Peyer's patch (tissue), 4 donors: ENCODE measurements around the gene SRSF1. TPM values are rescaled to one million over a fixed set of nuclear protein-coding genes. Genes with fewer than 3 reads are reported as not detected.
"Not testable (repeated sequence)": the region's sequence is repeated elsewhere in the genome, so short reads cannot be mapped to it uniquely, and the experiment has no call there.

Experiments used
- DNase-seq, 3 donors: peaks; one replicate each; pipeline ENCODE4 v3.0.0-alpha.2; 2017 to 2019
- H3K27ac ChIP-seq, 4 donors: fragments of 200-600 bp; sonication (generic); one replicate each; pipeline ENCODE4 v1.5.1; 2016 to 2019
- H3K27me3 ChIP-seq, 2 donors: fragments of 200-600 bp; sonication (generic); one replicate each; pipeline ENCODE4 v1.5.1; 2019
- H3K36me3 ChIP-seq, 3 donors: fragments of 200-600 bp; sonication (generic); one replicate each; pipeline ENCODE4 v1.5.1; 2016 to 2019
- H3K4me1 ChIP-seq, 4 donors: fragments of 200-600 bp; sonication (generic); one replicate each; pipeline ENCODE4 v1.5.1; 2016 to 2019
- H3K4me3 ChIP-seq, 4 donors: fragments of 200-600 bp; sonication (generic); 1 replicate in 3 of 4; 2 replicates in 1 of 4; pipeline ENCODE4 v1.5.1; 2016 to 2019; ENCODE audit warnings: mild to moderate bottlenecking in 1 of 4
- H3K9me3 ChIP-seq, 4 donors: fragments of 200-600 bp; sonication (generic); one replicate each; pipeline ENCODE4 v1.5.1; 2016 to 2019; ENCODE audit warnings: mild to moderate bottlenecking in 1 of 4
- CTCF ChIP-seq, 6 experiments: fragments of 450-650 bp in 4 of 6; fragments of 200-600 bp in 2 of 6; sonication (generic) in 1 of 6; IDR thresholded peaks; one replicate each; pipeline ENCODE4 v1.5.1; 2017 to 2019; ENCODE audit warnings: antibody characterized with exemption in 6 of 6, mild to moderate bottlenecking in 3 of 6, moderate library complexity in 1 of 6
- POLR2A ChIP-seq, 2 donors: fragments of 450-650 bp; IDR thresholded peaks; one replicate each; pipeline ENCODE4 v1.5.1; 2017; ENCODE audit warnings: antibody characterized with exemption in 2 of 2, mild to moderate bottlenecking in 2 of 2, moderate library complexity in 2 of 2
- total RNA-seq, 4 donors: library from RNA; depleted of rRNA; stranded (reverse); fragments of >200 nt; gene quantifications; one replicate each; pipeline ENCODE4 v1.1.0, GENCODE V29; 2016

Gene SRSF1
- total RNA-seq, 4 donors from 2014 or later: 121 to 336 (median 155) TPM

- H3K36me3 ChIP-seq: no peaks in the 10 kb centered on the region
- H3K4me3 ChIP-seq: no peak overlapping the region
- TF ChIP-seq POLR2A (IDR thresholded peaks at IDR 0.05) (no peak), CTCF (IDR thresholded peaks at IDR 0.05) (no peak)
- no peaks in the 10 kb centered on the region for H3K4me1 ChIP-seq
- no peak overlapping the region for H3K27ac ChIP-seq
- H3K27me3 ChIP-seq: no peaks in the 10 kb centered on the region
- no peaks in the 10 kb centered on the region for H3K9me3 ChIP-seq
- no peak for DNase-seq
Observed at GRCh38 chr17:58051468-58051867, 44.4 kb upstream of the SRSF1 start.

- no peaks in the 10 kb centered on the region for H3K4me1 ChIP-seq
- no peaks in the 10 kb centered on the region for H3K9me3 ChIP-seq
Observed at GRCh38 chr17:58050966-58051365, 43.9 kb upstream of the SRSF1 start.

GRCh38 chr17:58049533-58049932, 42.5 kb upstream of the SRSF1 start:
- Histone ChIP-seq H3K27ac (no peak overlapping the region), H3K27me3 (no peaks in the 10 kb centered on the region)

More at GRCh38 chr17:58050966-58051365, 43.9 kb upstream of the SRSF1 start:
- no peak overlapping the region for H3K4me3 ChIP-seq
- TF ChIP-seq CTCF (IDR thresholded peaks at IDR 0.05): no peak
- no peak for TF ChIP-seq POLR2A (IDR thresholded peaks at IDR 0.05)
- no peaks in the 10 kb centered on the region for H3K27me3 ChIP-seq
- no peak overlapping the region for H3K27ac ChIP-seq
- H3K36me3 ChIP-seq: no peaks in the 10 kb centered on the region
- no peak for DNase-seq

GRCh38 chr17:58047376-58048150, 40.5 kb upstream of the SRSF1 start:
- H3K27ac ChIP-seq: no peak overlapping the region
- no peak for TF ChIP-seq CTCF (IDR thresholded peaks at IDR 0.05)
- no peak for TF ChIP-seq POLR2A (IDR thresholded peaks at IDR 0.05)
- no peaks in the 10 kb centered on the region for H3K4me1 ChIP-seq
- no peaks in the 10 kb centered on the region for H3K27me3 ChIP-seq
- H3K4me3 ChIP-seq: no peak overlapping the region
- H3K36me3 ChIP-seq: no peaks in the 10 kb centered on the region
- H3K9me3 ChIP-seq: no peaks in the 10 kb centered on the region
- no peak for DNase-seq

More at GRCh38 chr17:58049533-58049932, 42.5 kb upstream of the SRSF1 start:
- H3K4me3 ChIP-seq: no peak overlapping the region
- DNase-seq: no peak
- H3K9me3 ChIP-seq: no peaks in the 10 kb centered on the region
- no peaks in the 10 kb centered on the region for H3K36me3 ChIP-seq
- TF ChIP-seq POLR2A (IDR thresholded peaks at IDR 0.05) (no peak), CTCF (IDR thresholded peaks at IDR 0.05) (no peak)
- H3K4me1 ChIP-seq: no peaks in the 10 kb centered on the region

- Histone ChIP-seq H3K36me3 (no peaks in the 10 kb centered on the region), H3K4me1 (no peaks in the 10 kb centered on the region), H3K4me3 (no peak overlapping the region), H3K9me3 (no peaks in the 10 kb centered on the region), H3K27ac (no peak overlapping the region), H3K27me3 (no peaks in the 10 kb centered on the region)
- no peak for TF ChIP-seq CTCF (IDR thresholded peaks at IDR 0.05)
- no peak for TF ChIP-seq POLR2A (IDR thresholded peaks at IDR 0.05)
- no peak for DNase-seq
Observed at GRCh38 chr17:58046239-58047094, 39.4 kb upstream of the SRSF1 start.

- H3K27me3 ChIP-seq, H3K27ac ChIP-seq, H3K36me3 ChIP-seq, H3K9me3 ChIP-seq, H3K4me3 ChIP-seq, DNase-seq, H3K4me1 ChIP-seq: not testable (repeated sequence)
Observed at GRCh38 chr17:58044256-58044655, 37.2 kb upstream of the SRSF1 start.
